ENCODE data around the gene CREG1. TPM values are rescaled to one million over a fixed set of nuclear protein-coding genes. Genes with fewer than 3 reads are reported as not detected.
"Not testable (repeated sequence)": the region's sequence is repeated elsewhere in the genome, so short reads cannot be mapped to it uniquely, and the experiment has no call there.

The CREG1 gene
- total and polyA plus RNA-seq, 9 donors = 25.0 to 45.7 (median 32.8) TPM

DNA sequence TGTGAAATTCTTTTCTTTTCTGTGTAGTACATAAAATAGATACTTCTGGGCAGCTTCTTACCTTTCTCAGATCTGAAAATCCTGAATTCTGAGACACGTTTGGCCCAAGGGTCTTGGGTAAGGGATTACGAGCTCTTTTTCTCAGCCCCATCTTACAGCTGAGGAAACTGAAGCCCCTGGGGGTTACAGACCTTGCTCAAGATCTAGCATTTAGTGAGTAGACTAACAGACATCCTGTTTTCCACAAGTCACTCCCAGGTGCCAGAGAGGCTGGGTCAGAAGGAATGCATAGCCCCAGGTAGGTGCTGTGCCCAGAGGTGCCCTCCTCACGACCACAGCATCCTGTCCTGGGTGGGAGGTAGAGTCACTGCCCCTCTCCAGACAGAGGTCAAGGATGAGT, 13.2 kb upstream of the CREG1 start:
- no peak overlapping the region for H3K27ac ChIP-seq (ENCODE audit: low read length)
- DNase-seq = no peak
- H3K27me3 ChIP-seq (ENCODE audit: control insufficient read depth, insufficient read depth, low read length) = no peaks in the 10 kb centered on the region
- H3K4me1 ChIP-seq (ENCODE audit: control insufficient read depth, insufficient read depth, low read length) = no peaks in the 10 kb centered on the region
- H3K9me3 ChIP-seq (replicated peaks; ENCODE audit: control insufficient read depth, low read depth, low read length) = no peaks in the 10 kb centered on the region
- no peaks in the 10 kb centered on the region for H3K36me3 ChIP-seq (ENCODE audit: control insufficient read depth, insufficient read depth, low read length)
- 100% methylated on average over 1 of the region's 3 CpGs for WGBS (ENCODE audit: insufficient coverage)
- no peak overlapping the region for H3K4me3 ChIP-seq (ENCODE audit: low read length)

DNA sequence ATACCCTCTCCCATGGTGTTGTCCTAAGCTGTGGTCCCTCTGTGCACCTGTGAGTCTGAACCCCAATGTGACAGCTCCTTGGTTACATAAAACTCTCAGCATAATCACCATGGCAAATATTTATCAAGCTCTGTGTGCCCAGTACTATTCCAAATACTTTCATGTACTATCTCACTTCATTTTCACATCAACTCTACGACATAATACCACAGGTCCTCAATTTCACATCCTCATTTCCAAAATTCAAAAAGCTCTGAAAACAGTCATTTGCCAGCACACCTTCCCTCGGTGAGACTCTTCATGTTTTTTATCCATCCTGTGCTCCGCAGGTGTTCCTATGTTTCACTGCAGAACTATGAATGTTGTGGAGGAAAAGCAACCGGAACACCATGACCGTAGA, 12.4 kb upstream of the CREG1 start:
- Histone ChIP-seq H3K36me3 (ENCODE audit: control insufficient read depth, insufficient read depth, low read length) (no peaks in the 10 kb centered on the region), H3K9me3 (replicated peaks; ENCODE audit: control insufficient read depth, low read depth, low read length) (no peaks in the 10 kb centered on the region), H3K4me1 (ENCODE audit: control insufficient read depth, insufficient read depth, low read length) (no peaks in the 10 kb centered on the region), H3K27me3 (ENCODE audit: control insufficient read depth, insufficient read depth, low read length) (no peaks in the 10 kb centered on the region), H3K27ac (ENCODE audit: low read length) (no peak overlapping the region), H3K4me3 (ENCODE audit: low read length) (no peak overlapping the region)
- DNase-seq = no peak
- WGBS (ENCODE audit: insufficient coverage) = 67% methylated on average over 1 of the region's 5 CpGs

DNA sequence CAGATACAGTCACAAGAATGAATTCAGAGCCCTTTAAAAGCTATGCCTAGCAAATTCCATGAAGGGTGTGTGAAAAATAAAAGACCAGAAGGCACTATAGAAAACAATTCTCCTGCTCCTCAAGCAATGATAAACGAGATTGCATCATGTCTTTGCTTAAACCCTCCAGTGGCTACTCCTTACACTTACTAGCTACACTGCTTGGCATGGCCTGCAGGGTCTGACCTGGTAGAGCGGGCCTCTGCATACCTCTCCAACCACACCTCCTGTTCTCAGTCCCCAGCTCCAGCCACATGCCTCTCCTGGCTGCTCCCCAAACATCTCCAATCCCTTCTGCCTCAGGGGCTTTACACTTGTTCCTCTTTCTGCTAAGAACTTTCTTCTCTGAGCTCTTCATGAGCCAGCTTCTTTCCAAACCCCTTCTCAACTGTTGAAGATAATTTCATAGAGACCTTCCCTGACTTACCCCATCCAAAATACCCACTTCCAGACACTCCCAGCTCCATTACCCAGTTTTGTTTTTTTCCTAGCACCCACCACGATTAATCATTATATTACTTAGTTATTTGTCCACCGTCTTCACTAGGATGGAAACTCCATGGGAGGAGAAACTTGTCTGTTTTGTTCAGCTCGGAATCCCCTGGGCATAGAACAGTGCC, 11.2 kb upstream of the CREG1 start:
- Histone ChIP-seq H3K27ac (ENCODE audit: low read length) (no peak overlapping the region), H3K4me1 (ENCODE audit: control insufficient read depth, insufficient read depth, low read length) (no peaks in the 10 kb centered on the region), H3K36me3 (ENCODE audit: control insufficient read depth, insufficient read depth, low read length) (no peaks in the 10 kb centered on the region), H3K27me3 (ENCODE audit: control insufficient read depth, insufficient read depth, low read length) (no peaks in the 10 kb centered on the region), H3K4me3 (ENCODE audit: low read length) (no peak overlapping the region), H3K9me3 (replicated peaks; ENCODE audit: control insufficient read depth, low read depth, low read length) (no peaks in the 10 kb centered on the region)
- no peak for DNase-seq
- WGBS (ENCODE audit: insufficient coverage) = 61% methylated on average over 2 of the region's 5 CpGs

DNA sequence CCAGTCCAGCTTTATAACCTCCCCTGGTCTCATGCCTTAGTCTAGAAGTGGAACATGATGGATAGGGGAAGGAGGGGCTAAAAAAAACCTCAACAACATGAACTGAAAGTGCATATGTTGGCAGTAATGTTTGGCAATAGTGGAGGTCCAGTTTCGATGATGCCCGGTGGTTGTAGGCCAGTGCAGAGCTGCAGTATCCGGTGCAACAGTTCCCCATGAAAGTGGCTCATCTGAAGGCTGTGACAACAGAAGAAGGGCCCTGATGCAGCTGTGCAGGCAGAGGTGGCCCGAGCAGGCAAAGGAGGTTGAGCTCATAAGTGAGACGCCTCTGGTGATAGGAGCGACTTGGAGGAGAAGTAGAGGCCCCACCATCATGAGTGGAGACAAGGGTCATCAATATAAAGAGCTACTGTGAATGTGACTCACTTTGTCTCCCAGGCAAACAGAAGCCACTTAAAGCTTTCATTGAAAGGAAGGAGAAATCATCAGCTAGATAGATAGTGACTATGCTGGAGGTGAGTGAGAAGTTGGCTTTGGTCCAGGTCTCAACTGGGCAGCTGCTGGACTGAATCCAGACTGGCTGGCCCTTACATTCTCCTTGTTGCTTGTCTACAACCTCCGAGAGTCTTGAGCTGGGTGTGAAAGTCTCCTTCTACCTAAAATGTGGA, 10.2 kb upstream of the CREG1 start:
- Histone ChIP-seq H3K27me3 (ENCODE audit: control insufficient read depth, insufficient read depth, low read length) (no peaks in the 10 kb centered on the region), H3K36me3 (ENCODE audit: control insufficient read depth, insufficient read depth, low read length) (no peaks in the 10 kb centered on the region), H3K9me3 (replicated peaks; ENCODE audit: control insufficient read depth, low read depth, low read length) (no peaks in the 10 kb centered on the region), H3K27ac (ENCODE audit: low read length) (no peak overlapping the region), H3K4me3 (ENCODE audit: low read length) (no peak overlapping the region), H3K4me1 (ENCODE audit: control insufficient read depth, insufficient read depth, low read length) (no peaks in the 10 kb centered on the region)
- WGBS (ENCODE audit: insufficient coverage) = 66% methylated on average over 5 of the region's 7 CpGs
- peak; percentile 77 for DNase-seq

DNA sequence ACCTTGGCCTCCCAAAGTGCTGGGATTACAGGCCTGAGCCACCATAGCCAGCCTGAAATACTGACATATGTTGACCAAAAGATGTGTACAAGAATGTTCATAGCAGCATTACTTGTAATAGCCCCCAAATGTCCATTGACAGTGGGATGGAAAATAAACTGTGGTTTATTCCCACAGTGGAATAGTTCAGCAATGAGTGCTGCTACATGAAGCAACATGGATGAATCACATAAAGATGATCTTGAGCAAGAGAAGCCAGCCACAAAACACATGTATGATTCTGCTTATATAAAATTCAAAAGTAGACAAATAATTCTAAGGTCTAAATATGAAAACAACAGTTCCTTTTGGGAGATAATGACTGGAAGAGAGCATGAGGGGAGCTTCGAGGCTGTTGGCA, 9.1 kb upstream of the CREG1 start:
- H3K9me3 ChIP-seq (replicated peaks; ENCODE audit: control insufficient read depth, low read depth, low read length) = no peaks in the 10 kb centered on the region
- H3K27me3 ChIP-seq (ENCODE audit: control insufficient read depth, insufficient read depth, low read length) = no peaks in the 10 kb centered on the region
- H3K4me1 ChIP-seq (ENCODE audit: control insufficient read depth, insufficient read depth, low read length) = no peaks in the 10 kb centered on the region
- no peaks in the 10 kb centered on the region for H3K36me3 ChIP-seq (ENCODE audit: control insufficient read depth, insufficient read depth, low read length)
- no CpG with 5 or more reads among the region's 1 CpG for WGBS (ENCODE audit: insufficient coverage)
- H3K27ac ChIP-seq (ENCODE audit: low read length) = no peak overlapping the region
- H3K4me3 ChIP-seq (ENCODE audit: low read length) = no peak overlapping the region
- DNase-seq = no peak

DNA sequence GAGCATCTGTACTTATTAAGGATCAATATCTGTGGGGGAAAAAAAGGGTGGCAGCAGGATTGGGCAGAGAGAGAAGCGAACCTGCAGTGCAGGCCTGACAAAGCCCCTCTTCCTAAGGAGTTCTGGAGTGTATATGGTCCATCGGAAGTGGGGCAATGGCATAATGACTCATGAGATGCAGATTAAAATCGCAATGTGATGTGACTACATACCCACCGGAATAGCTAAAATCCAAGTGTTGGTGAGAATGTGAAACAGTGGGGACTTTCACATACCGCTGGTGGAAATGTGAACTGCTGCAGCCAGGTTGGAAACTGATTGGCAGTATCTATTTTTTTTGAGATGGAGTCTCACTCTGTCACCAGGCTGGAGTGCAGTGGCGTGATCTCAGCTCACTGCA, 8.2 kb upstream of the CREG1 start:
- WGBS (ENCODE audit: insufficient coverage) = 93% methylated on average over 4 of the region's 6 CpGs

DNA sequence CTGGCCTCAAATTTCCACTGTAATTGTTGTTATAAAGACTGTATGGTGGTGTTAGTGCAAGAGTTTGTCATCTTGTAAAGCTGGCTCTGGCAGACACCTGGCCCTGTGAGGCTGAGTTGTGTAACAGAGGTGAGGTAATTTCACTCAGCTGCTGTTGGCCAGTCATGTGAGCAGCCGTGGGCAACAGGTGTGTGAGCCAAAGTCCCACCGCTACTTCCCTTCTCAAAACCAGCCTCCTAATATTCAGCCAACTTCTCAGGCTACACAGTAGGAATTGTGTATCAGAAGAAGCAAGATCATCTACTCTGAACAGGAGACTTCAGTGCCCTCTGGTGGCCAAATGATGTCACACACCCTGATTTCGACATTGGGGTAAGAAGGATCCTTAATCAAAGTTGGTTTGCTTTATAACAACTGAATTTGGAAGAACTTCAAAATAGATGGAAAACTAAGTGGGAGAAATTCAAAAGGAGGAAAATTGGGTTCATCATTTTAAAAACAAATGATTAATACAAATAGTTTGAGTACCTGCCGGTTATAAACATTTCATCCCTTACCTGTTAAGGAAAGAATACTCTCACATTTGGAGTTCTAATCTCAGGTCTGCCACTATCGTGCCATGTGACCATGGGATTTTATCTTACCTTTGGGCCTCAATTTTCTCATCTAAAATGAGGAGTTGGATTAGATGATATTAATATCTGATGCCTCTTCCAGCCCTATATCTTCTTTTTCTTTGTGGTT, 2.6 kb upstream of the CREG1 start:
- no peak overlapping the region for H3K27ac ChIP-seq (ENCODE audit: low read length)

More for the DNA sequence above, 8.2 kb upstream of the CREG1 start:
- H3K9me3 ChIP-seq (replicated peaks; ENCODE audit: control insufficient read depth, low read depth, low read length) = no peaks in the 10 kb centered on the region
- no peaks in the 10 kb centered on the region for H3K36me3 ChIP-seq (ENCODE audit: control insufficient read depth, insufficient read depth, low read length)
- no peaks in the 10 kb centered on the region for H3K27me3 ChIP-seq (ENCODE audit: control insufficient read depth, insufficient read depth, low read length)
- no peak for DNase-seq
- H3K4me1 ChIP-seq (ENCODE audit: control insufficient read depth, insufficient read depth, low read length) = no peaks in the 10 kb centered on the region
- no peak overlapping the region for H3K4me3 ChIP-seq (ENCODE audit: low read length)
- no peak overlapping the region for H3K27ac ChIP-seq (ENCODE audit: low read length)

DNA sequence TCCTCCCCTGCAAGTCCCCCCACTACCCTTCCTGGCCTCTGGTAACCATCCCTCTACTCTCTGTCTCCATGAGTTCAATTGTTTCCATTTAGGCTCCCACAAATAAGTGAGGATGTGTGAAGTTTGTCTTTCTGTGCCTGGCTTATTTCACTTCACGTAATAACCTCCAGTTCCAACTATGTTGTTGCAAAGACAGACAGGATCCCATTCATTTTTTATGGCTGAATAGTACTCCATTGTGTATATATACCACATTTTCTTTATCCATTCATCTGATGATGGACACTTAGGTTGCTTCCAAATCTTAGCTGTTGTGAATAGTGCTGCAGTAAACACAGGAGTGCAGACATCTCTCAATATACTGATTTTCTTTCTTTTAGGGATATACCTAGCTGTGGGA, 1.5 kb upstream of the CREG1 start:
- WGBS (ENCODE audit: insufficient coverage) = no CpG with 5 or more reads among the region's 1 CpG
- H3K27me3 ChIP-seq (ENCODE audit: control insufficient read depth, insufficient read depth, low read length); H3K9me3 ChIP-seq (replicated peaks; ENCODE audit: control insufficient read depth, low read depth, low read length); H3K4me1 ChIP-seq (ENCODE audit: control insufficient read depth, insufficient read depth, low read length); H3K36me3 ChIP-seq (ENCODE audit: control insufficient read depth, insufficient read depth, low read length); DNase-seq; H3K27ac ChIP-seq (ENCODE audit: low read length); H3K4me3 ChIP-seq (ENCODE audit: low read length): not testable (repeated sequence)

More for the DNA sequence above, 2.6 kb upstream of the CREG1 start:
- Histone ChIP-seq H3K36me3 (ENCODE audit: control insufficient read depth, insufficient read depth, low read length) (no peaks in the 10 kb centered on the region), H3K4me1 (ENCODE audit: control insufficient read depth, insufficient read depth, low read length) (peaks cover 9% of the 10 kb centered on the region), H3K27me3 (ENCODE audit: control insufficient read depth, insufficient read depth, low read length) (no peaks in the 10 kb centered on the region), H3K9me3 (replicated peaks; ENCODE audit: control insufficient read depth, low read depth, low read length) (no peaks in the 10 kb centered on the region), H3K4me3 (ENCODE audit: low read length) (no peak overlapping the region)
- DNase-seq = peak; percentile 74
- no CpG with 5 or more reads among the region's 5 CpGs for WGBS (ENCODE audit: insufficient coverage)

DNA sequence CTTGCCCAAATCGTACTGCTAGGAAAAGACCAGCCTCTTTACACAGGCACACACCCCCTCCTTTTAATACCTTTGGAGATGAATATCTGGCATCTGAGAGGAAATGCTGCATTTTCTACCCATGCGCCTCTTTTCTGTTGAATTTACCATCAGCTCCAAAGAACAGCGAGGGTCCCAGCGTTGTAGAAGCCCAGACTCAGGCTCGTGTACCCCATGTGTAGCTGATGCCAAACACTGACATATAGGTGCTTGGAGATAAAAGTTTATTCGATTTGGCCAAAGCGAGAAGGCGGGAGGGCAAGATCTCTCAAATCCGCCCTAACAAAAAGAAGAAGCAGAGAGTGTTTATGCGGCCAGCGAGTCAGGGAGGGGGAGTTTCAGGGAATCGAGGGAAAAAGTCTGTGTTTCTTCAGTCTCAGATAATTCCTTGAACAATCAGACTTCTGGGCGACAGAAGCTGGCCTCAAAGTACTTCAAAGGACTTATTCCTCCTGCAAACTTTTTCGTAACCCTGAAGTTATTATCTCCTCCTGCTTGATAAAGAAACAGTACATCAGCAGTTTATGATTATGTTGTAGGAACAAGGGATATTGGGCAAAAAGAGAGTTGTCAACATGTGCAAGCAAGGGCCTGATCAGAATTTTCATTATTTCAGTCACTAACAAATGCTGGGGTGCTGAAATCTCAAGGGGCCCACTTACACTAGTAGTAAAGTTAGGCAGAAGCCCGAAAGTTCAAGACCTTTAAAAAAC, 642 bp upstream of the CREG1 start:
- no peak for DNase-seq
- H3K4me1 ChIP-seq (ENCODE audit: control insufficient read depth, insufficient read depth, low read length) = peaks cover 9% of the 10 kb centered on the region
- H3K27ac ChIP-seq (ENCODE audit: low read length) = peak overlapping the region; percentile 0
- WGBS (ENCODE audit: insufficient coverage) = 0% methylated on average over 5 of the region's 15 CpGs
- H3K36me3 ChIP-seq (ENCODE audit: control insufficient read depth, insufficient read depth, low read length) = no peaks in the 10 kb centered on the region
- H3K4me3 ChIP-seq (ENCODE audit: low read length) = peak overlapping the region; percentile 58
- H3K27me3 ChIP-seq (ENCODE audit: control insufficient read depth, insufficient read depth, low read length) = no peaks in the 10 kb centered on the region
- H3K9me3 ChIP-seq (replicated peaks; ENCODE audit: control insufficient read depth, low read depth, low read length) = no peaks in the 10 kb centered on the region

DNA sequence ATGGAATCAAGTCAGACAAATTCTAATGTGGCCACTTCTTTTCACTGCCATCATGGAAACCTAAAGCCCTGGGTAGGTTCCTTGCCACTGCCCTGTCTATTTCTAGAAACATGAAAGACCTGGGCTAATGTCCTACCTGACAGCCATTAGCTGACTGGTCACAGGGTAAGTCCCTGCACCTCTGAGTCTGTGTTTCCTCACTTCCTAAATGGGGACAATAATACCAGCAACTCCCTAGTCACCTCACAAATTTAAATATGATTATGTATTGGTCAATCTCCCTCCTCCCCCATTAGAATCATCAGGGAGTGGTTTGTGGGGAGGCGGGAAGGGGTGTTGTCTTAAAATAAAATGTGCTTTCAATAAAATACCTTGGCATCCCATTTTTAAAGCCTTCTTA, 2.2 kb downstream of the CREG1 start:
- Histone ChIP-seq H3K4me1 (ENCODE audit: control insufficient read depth, insufficient read depth, low read length) (peaks cover 9% of the 10 kb centered on the region), H3K27ac (ENCODE audit: low read length) (no peak overlapping the region), H3K4me3 (ENCODE audit: low read length) (no peak overlapping the region), H3K9me3 (replicated peaks; ENCODE audit: control insufficient read depth, low read depth, low read length) (no peaks in the 10 kb centered on the region), H3K36me3 (ENCODE audit: control insufficient read depth, insufficient read depth, low read length) (no peaks in the 10 kb centered on the region), H3K27me3 (ENCODE audit: control insufficient read depth, insufficient read depth, low read length) (no peaks in the 10 kb centered on the region)
- WGBS (ENCODE audit: insufficient coverage) = no CpG with 5 or more reads among the region's 1 CpG
- DNase-seq = no peak
